Motor neuron (in vitro differentiated cells): ENCODE results near the gene FER. TPM values are rescaled to one million over a fixed set of nuclear protein-coding genes. Genes with fewer than 3 reads are reported as not detected.
"Not testable (repeated sequence)": the region's sequence is repeated elsewhere in the genome, so short reads cannot be mapped to it uniquely, and the experiment has no call there.

Experiments
- ATAC-seq, 8 experiments: fragments of 200-7000 bp; cut with Tn5 transposase; replicated peaks in 6 of 8; 2 replicates each; pipeline ENCODE4 v1.8.0; 2021; ENCODE audit warnings: mild to moderate bottlenecking in 8 of 8, moderate library complexity in 8 of 8
- H3K27ac ChIP-seq, 2 donors: fragments of 250-450 bp; sonication (Bioruptor Pico); 2 replicates each; pipeline ENCODE4 v1.9.0; 2021; ENCODE audit warnings: antibody characterized with exemption in 2 of 2, mild to moderate bottlenecking in 2 of 2, moderate library complexity in 1 of 2
- H3K4me1 ChIP-seq, 2 donors: fragments of 250-450 bp; sonication (Bioruptor Pico); replicated peaks in 1 of 2; 2 replicates each; pipeline ENCODE4 v1.6.1; 2021; ENCODE audit warnings: antibody characterized with exemption in 2 of 2, mild to moderate bottlenecking in 2 of 2, moderate library complexity in 1 of 2
- H3K4me3 ChIP-seq, 5 donors: fragments of 250-450 bp; sonication (Bioruptor Pico); 2 replicates each; pipeline ENCODE4 v1.9.0; 2021; ENCODE audit warnings: antibody characterized with exemption in 5 of 5, mild to moderate bottlenecking in 5 of 5, moderate library complexity in 4 of 5
- WGBS, 10 experiments: fragments of 450-650 bp; shearing (Covaris generic); methylation state at CpG; one replicate each; pipeline ENCODE4 v1.0.0; 2022; 5-methylcytosine and 5-hydroxymethylcytosine counted together
- in situ Hi-C, 9 experiments: fragments of 400-800 bp; cut with MboI; loops; one replicate each; pipeline ENCODE4 v1.15.0; 2021; ENCODE audit warnings: low sequenced_read_pairs in 9 of 9, low pct_unique_long_range_greater_than_20kb in 2 of 9; ENCODE audit not compliant: unreplicated experiment in 9 of 9
- total RNA-seq, 8 experiments: library from RNA; unstranded; fragments of 300-600 nt; gene quantifications; 2 replicates each; pipeline versions ENCODE4 v1.2.3 to v1.2.4, GENCODE V29; 2022

The FER gene
- total RNA-seq, 8 experiments from 2014 or later, result 10.9 to 77.9 (median 24.1) TPM

GRCh38 chr5:108974594-108974993 lies 226.9 kb downstream of the FER start:
- in situ Hi-C loops, result no loop called here
- no peaks in the 10 kb centered on the region for H3K4me1 ChIP-seq
- ATAC-seq, result no peak
- 80 to 100% (median 100%) methylated on average over 1 of the region's 1 CpG; no CpG with 5 or more reads in 6 of the 10 experiments for WGBS, 10 experiments
- H3K27ac ChIP-seq, result no peak overlapping the region
- H3K4me3 ChIP-seq, result no peak overlapping the region

DNA sequence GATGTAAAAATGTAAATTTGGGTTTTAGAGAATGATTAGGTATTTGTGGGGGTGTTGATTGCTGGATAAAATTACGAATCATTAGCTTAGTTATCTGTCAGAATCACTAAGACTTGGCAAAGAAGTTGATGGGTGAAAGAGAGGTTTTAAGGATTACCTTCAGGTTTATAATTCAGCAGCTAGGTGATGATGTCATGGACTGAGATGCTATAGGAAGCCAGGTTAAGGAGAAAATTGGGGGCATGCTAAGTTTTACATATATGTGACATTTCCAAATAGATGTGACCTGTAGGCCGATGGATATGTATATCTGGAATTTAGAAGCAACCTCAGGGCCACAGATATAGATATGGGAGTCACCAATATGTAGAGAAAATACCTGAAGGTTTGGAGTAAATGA lies 228.0 kb downstream of the FER start:
- Histone ChIP-seq H3K4me1 (no peaks in the 10 kb centered on the region), H3K27ac (no peak overlapping the region), H3K4me3 (no peak overlapping the region)
- ATAC-seq, result no peak
- in situ Hi-C loops, result no loop called here
- 80 to 100% (median 100%) methylated on average over 1 to 2 of the region's 2 CpGs for WGBS, 10 experiments

GRCh38 chr5:108983461-108984092 lies 235.9 kb downstream of the FER start:
- 52 to 100% (median 93%) methylated on average over 1 to 4 of the region's 4 CpGs for WGBS, 10 experiments
- ATAC-seq, result no peak
- H3K27ac ChIP-seq, result no peak overlapping the region
- H3K4me1 ChIP-seq, result no peaks in the 10 kb centered on the region
- in situ Hi-C loops, result no loop called here
- H3K4me3 ChIP-seq, result no peak overlapping the region

- H3K4me3 ChIP-seq, result no peak overlapping the region
- 38 to 100% (median 90%) methylated on average over 1 of the region's 1 CpG; no CpG with 5 or more reads in 1 of the 10 experiments for WGBS, 10 experiments
- no peak overlapping the region for H3K27ac ChIP-seq
- ATAC-seq, result peak in 1 of 8 experiments; percentile 15
- no peaks in the 10 kb centered on the region for H3K4me1 ChIP-seq
- in situ Hi-C loops, result no loop called here
Measured at GRCh38 chr5:108989761-108990392, 242.2 kb downstream of the FER start.

DNA sequence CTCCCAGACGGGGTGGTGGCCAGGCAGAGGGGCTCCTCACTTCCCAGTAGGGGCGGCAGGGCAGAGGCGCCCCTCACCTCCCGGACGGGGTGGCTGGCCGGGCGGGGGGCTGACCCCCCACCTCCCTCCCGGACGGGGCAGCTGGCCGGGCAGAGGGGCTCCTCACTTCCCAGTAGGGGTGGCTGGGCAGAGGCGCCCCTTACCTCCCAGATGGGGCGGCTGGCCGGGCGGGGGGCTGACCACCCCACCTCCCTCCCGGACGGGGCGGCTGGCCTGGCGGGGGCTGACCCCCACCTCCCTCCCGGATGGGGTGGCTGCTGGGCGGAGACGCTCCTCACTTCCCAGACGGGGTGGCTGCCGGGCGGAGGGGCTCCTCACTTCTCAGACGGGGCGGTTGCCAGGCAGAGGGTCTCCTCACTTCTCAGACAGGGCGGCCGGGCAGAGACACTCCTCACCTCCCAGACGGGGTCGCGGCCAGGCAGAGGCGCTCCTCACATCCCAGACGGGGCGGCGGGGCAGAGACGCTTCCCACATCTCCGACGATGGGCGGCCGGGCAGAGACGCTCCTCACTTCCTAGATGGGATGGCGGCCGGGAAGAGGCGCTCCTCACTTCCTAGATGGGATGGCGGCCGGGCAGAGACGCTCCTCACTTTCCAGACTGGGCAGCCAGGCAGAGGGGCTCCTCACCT lies 244.8 kb downstream of the FER start:
- H3K27ac ChIP-seq, H3K4me1 ChIP-seq, H3K4me3 ChIP-seq, in situ Hi-C loops, ATAC-seq: not testable (repeated sequence)
- WGBS, 10 experiments, result no CpG with 5 or more reads among the region's 47 CpGs

GRCh38 chr5:108993440-108993839 lies 245.7 kb downstream of the FER start:
- in situ Hi-C loops, H3K27ac ChIP-seq, H3K4me1 ChIP-seq, H3K4me3 ChIP-seq, ATAC-seq: not testable (repeated sequence)
- whole genome bisulfite sequencing, 10 experiments, result no CpG with 5 or more reads among the region's 12 CpGs

GRCh38 chr5:108997720-108998119 lies 250.0 kb downstream of the FER start:
- in situ Hi-C loops, result no loop called here
- no peak for ATAC-seq

DNA sequence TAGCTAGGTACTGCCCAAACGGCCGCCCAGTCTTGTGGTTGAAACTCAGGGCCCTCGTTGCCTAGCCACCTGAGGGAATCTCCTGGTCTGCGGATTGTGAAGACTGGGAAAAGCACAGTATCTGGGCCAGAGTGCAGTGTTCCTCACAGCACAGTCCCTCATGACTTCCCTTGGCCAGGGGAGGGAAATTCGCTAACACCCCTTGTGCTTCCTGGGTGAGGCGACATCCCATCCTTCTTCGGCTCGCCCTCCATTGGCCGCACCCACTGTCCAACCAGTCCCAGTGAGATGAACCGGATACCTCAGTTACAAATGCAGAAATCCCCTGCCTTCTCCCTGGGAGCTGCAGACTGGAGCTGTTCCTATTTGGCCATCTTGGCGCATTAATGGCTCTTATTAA lies 250.5 kb downstream of the FER start:
- ATAC-seq, result no peak
- 80 to 100% (median 96%) methylated on average over 1 to 6 of the region's 11 CpGs; no CpG with 5 or more reads in 3 of the 10 experiments for WGBS, 10 experiments
- Histone ChIP-seq H3K4me1 (no peaks in the 10 kb centered on the region), H3K27ac (no peak overlapping the region), H3K4me3 (no peak overlapping the region)
- in situ Hi-C loops, result no loop called here

More at GRCh38 chr5:108997720-108998119, 250.0 kb downstream of the FER start:
- no peaks in the 10 kb centered on the region for H3K4me1 ChIP-seq
- 40 to 100% (median 67%) methylated on average over 1 of the region's 4 CpGs; no CpG with 5 or more reads in 5 of the 10 experiments for WGBS, 10 experiments
- no peak overlapping the region for H3K27ac ChIP-seq
- H3K4me3 ChIP-seq, result no peak overlapping the region

- WGBS, 10 experiments, result 67 to 100% (median 87%) methylated on average over 1 to 4 of the region's 4 CpGs; no CpG with 5 or more reads in 4 of the 10 experiments
- H3K27ac ChIP-seq, result no peak overlapping the region
- in situ Hi-C loops, result no loop called here
- H3K4me1 ChIP-seq, result no peaks in the 10 kb centered on the region
- ATAC-seq, result no peak
- H3K4me3 ChIP-seq, result no peak overlapping the region
Measured at GRCh38 chr5:109003928-109004327, 256.2 kb downstream of the FER start.

- no peaks in the 10 kb centered on the region for H3K4me1 ChIP-seq
- 0 to 100% (median 73%) methylated on average over 1 to 4 of the region's 4 CpGs; no CpG with 5 or more reads in 1 of the 10 experiments for WGBS, 10 experiments
- H3K4me3 ChIP-seq, result no peak overlapping the region
- in situ Hi-C loops, result no loop called here
- no peak overlapping the region for H3K27ac ChIP-seq
- peak in 4 of 8 experiments; percentile 40 to 97 (median 86) for ATAC-seq
Measured at GRCh38 chr5:109005297-109006009, 257.8 kb downstream of the FER start.

- 31 to 96% (median 80%) methylated on average over 1 to 6 of the region's 6 CpGs; no CpG with 5 or more reads in 2 of the 10 experiments for whole genome bisulfite sequencing, 10 experiments
- Histone ChIP-seq H3K4me3 (no peak overlapping the region), H3K4me1 (no peaks in the 10 kb centered on the region), H3K27ac (no peak overlapping the region)
- peak in 2 of 8 experiments; percentile 25 to 33 for ATAC-seq
- in situ Hi-C loops, result no loop called here
Measured at GRCh38 chr5:109006129-109006528, 258.4 kb downstream of the FER start.

DNA sequence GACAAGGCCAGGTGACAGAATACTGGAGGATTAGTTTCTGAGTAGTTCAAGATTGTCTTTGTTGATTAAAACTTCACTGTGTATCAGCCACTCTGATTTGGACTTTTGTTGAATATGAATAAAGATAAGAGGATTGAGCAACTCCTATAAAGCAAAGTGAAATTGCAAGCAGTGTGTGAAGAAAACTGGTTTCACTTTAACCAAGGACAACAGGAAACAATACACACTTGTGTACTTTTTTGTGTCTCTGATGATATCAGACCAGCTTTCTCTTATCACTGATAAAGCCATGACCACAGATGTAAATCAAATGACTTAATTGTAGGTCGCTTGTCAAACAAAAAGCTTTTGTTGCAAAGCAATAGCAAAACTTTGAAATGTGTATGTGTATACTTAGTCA lies 268.6 kb downstream of the FER start:
- ATAC-seq, result peak in 2 of 8 experiments; percentile 75
- in situ Hi-C loops, result no loop called here

GRCh38 chr5:109022056-109022455 lies 274.4 kb downstream of the FER start:
- in situ Hi-C loops, result no loop called here
- no peak for ATAC-seq
- Histone ChIP-seq H3K4me3 (no peak overlapping the region), H3K27ac (no peak overlapping the region), H3K4me1 (no peaks in the 10 kb centered on the region)

More for the DNA sequence above, 268.6 kb downstream of the FER start:
- no peaks in the 10 kb centered on the region for H3K4me1 ChIP-seq
- H3K4me3 ChIP-seq, result no peak overlapping the region
- WGBS, 10 experiments, result 75 to 100% (median 86%) methylated on average over 1 of the region's 1 CpG; no CpG with 5 or more reads in 3 of the 10 experiments
- no peak overlapping the region for H3K27ac ChIP-seq
